ENCODE data around the gene MIS18BP1. TPM values are rescaled to one million over a fixed set of nuclear protein-coding genes. Genes with fewer than 3 reads are reported as not detected.

Gene MIS18BP1
- total and polyA plus RNA-seq, 7 donors, result 6.6 to 43.8 (median 20.4) TPM

DNA sequence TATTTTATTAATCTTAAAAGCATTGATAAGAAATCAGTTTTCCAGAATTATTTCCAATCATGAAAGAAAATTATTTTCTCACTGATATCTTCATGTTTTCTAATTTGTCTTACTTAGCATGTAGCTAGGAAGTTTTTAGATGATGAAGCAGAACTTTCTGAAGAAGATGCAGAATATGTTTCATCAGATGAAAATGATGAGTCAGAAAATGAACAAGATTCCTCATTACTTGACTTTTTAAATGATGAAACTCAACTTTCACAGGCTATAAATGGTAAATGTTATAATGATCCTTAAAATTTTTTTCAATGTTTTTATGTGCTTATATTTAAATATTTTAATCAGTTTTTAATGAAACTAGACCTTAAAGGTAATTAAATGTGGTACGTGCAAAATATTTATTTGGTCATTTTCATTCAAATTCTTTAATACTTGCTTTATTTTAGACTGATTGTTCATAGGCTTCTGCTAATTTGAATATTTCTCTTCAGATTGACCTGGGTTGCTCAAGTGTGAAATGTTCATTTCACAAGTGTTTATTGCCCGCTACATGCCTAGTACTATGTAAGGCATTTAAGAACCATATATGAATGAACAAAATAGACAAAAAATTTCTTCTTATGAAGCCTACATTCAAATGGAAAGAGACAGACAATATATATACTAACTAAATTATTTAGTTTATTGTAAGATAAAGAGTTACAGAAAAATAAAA, 67.7 kb downstream of the MIS18BP1 start:
- H3K4me3 ChIP-seq, result no peak overlapping the region
- no peak for TF ChIP-seq POLR2AphosphoS5 (IDR thresholded peaks at IDR 0.05)
- no peak for TF ChIP-seq POLR2A (IDR thresholded peaks at IDR 0.05)
- no peak for TF ChIP-seq EP300 (IDR thresholded peaks at IDR 0.05)
- no peak for TF ChIP-seq CTCF (IDR thresholded peaks at IDR 0.05)
- 93 to 97% methylated on average over 2 of the region's 2 CpGs for WGBS, 2 donors
- H3K4me1 ChIP-seq, result no peaks in the 10 kb centered on the region
- H3K9me3 ChIP-seq, result no peaks in the 10 kb centered on the region
- H3K27me3 ChIP-seq, result no peaks in the 10 kb centered on the region
- intact Hi-C loops (cut with DNase I), result no loop called here
- peaks cover 0 to 6% (median 0%) of the 10 kb centered on the region in 4 donors for H3K36me3 ChIP-seq
- no peak overlapping the region for H3K27ac ChIP-seq
- DNase-seq, result no peak

GRCh38 chr14:45181806-45182205, 71.2 kb downstream of the MIS18BP1 start:
- H3K27me3 ChIP-seq, result no peaks in the 10 kb centered on the region
- 61 to 83% methylated on average over 3 of the region's 3 CpGs for WGBS, 2 donors
- intact Hi-C loops (cut with DNase I), result no loop called here
- no peaks in the 10 kb centered on the region for H3K4me1 ChIP-seq
- H3K27ac ChIP-seq, result no peak overlapping the region
- H3K36me3 ChIP-seq, result no peaks in the 10 kb centered on the region
- H3K4me3 ChIP-seq, result no peak overlapping the region
- H3K9me3 ChIP-seq, result no peaks in the 10 kb centered on the region
- TF ChIP-seq CTCF (IDR thresholded peaks at IDR 0.05) (no peak), POLR2AphosphoS5 (IDR thresholded peaks at IDR 0.05) (no peak), POLR2A (IDR thresholded peaks at IDR 0.05) (no peak), EP300 (IDR thresholded peaks at IDR 0.05) (no peak)
- DNase-seq, result no peak

- WGBS, 2 donors, result 95 to 97% methylated on average over 5 of the region's 5 CpGs
- no peaks in the 10 kb centered on the region for H3K4me1 ChIP-seq
- no peak overlapping the region for H3K27ac ChIP-seq
- TF ChIP-seq EP300 (IDR thresholded peaks at IDR 0.05) (no peak), POLR2A (IDR thresholded peaks at IDR 0.05) (no peak), POLR2AphosphoS5 (IDR thresholded peaks at IDR 0.05) (no peak), CTCF (IDR thresholded peaks at IDR 0.05) (no peak)
- H3K4me3 ChIP-seq, result no peak overlapping the region
- H3K27me3 ChIP-seq, result no peaks in the 10 kb centered on the region
- DNase-seq, result no peak
- intact Hi-C loops (cut with DNase I), result no loop called here
- H3K9me3 ChIP-seq, result no peaks in the 10 kb centered on the region
- no peaks in the 10 kb centered on the region for H3K36me3 ChIP-seq
These were observed 71.7 kb downstream of the MIS18BP1 start for GRCh38 chr14:45181329-45181728.

GRCh38 chr14:45177076-45177475, 75.9 kb downstream of the MIS18BP1 start:
- Histone ChIP-seq H3K9me3 (no peaks in the 10 kb centered on the region), H3K27me3 (no peaks in the 10 kb centered on the region), H3K4me1 (no peaks in the 10 kb centered on the region), H3K36me3 (no peaks in the 10 kb centered on the region), H3K27ac (no peak overlapping the region), H3K4me3 (no peak overlapping the region)
- 82 to 91% methylated on average over 5 of the region's 5 CpGs for WGBS, 2 donors
- TF ChIP-seq POLR2A (IDR thresholded peaks at IDR 0.05) (no peak), EP300 (IDR thresholded peaks at IDR 0.05) (no peak), CTCF (IDR thresholded peaks at IDR 0.05) (no peak), POLR2AphosphoS5 (IDR thresholded peaks at IDR 0.05) (no peak)
- DNase-seq, result no peak
- intact Hi-C loops (cut with DNase I), result no loop called here

GRCh38 chr14:45169906-45170305, 83.1 kb downstream of the MIS18BP1 start:
- TF ChIP-seq EP300 (IDR thresholded peaks at IDR 0.05), result no peak
- TF ChIP-seq POLR2AphosphoS5 (IDR thresholded peaks at IDR 0.05), result no peak
- TF ChIP-seq POLR2A (IDR thresholded peaks at IDR 0.05), result no peak
- no peak for TF ChIP-seq CTCF (IDR thresholded peaks at IDR 0.05)

More at GRCh38 chr14:45169906-45170305, 83.1 kb downstream of the MIS18BP1 start:
- DNase-seq, result no peak
- Histone ChIP-seq H3K4me1 (no peaks in the 10 kb centered on the region), H3K9me3 (no peaks in the 10 kb centered on the region), H3K36me3 (peaks cover 0 to 24% (median 2%) of the 10 kb centered on the region in 4 donors), H3K4me3 (no peak overlapping the region), H3K27me3 (no peaks in the 10 kb centered on the region), H3K27ac (no peak overlapping the region)
- intact Hi-C loops (cut with DNase I), result no loop called here

All from sigmoid colon (tissue), 7 donors.